ENCODE measurements around the gene ANKRD12.

Gene ANKRD12

GRCh38 chr18:9106800-9107584 is 29.6 kb upstream of the ANKRD12 start:
- no peak overlapping the region for H3K27ac ChIP-seq (ENCODE audit: low read depth, low read length)
- H3K27me3 ChIP-seq (ENCODE audit: low read length): no peaks in the 10 kb centered on the region
- H3K9me2 ChIP-seq (replicated peaks; ENCODE audit: insufficient read depth, low read length): no peaks in the 10 kb centered on the region
- H3K9me3 ChIP-seq (ENCODE audit: insufficient read depth, low read length): no peaks in the 10 kb centered on the region
- TF ChIP-seq CTCF (IDR thresholded peaks at IDR 0.05; ENCODE audit: insufficient read depth, low read length, poor library complexity, severe bottlenecking) (no peak), EZH2phosphoT487 (conservative IDR thresholded peaks at IDR 0.05; ENCODE audit: low read length) (no peak)
- no peak overlapping the region for H2AFZ ChIP-seq (ENCODE audit: low read depth, low read length, severe bottlenecking)
- peak overlapping the region; percentile 85 for H3K4me2 ChIP-seq (ENCODE audit: low read depth, low read length, poor library complexity, severe bottlenecking)
- no peak overlapping the region for H3K9ac ChIP-seq (ENCODE audit: low read length)
- peaks cover 22% of the 10 kb centered on the region for H4K20me1 ChIP-seq (ENCODE audit: low read depth, low read length)
- H3K4me3 ChIP-seq (ENCODE audit: insufficient read depth, low read length, poor library complexity, severe bottlenecking): no peak overlapping the region
- H3K79me2 ChIP-seq (ENCODE audit: insufficient read depth, low read length): peaks cover 94% of the 10 kb centered on the region
- no peaks in the 10 kb centered on the region for H3F3A ChIP-seq (ENCODE audit: insufficient read depth)
- H3K36me3 ChIP-seq (ENCODE audit: low read length): no peaks in the 10 kb centered on the region

- H2AFZ ChIP-seq (ENCODE audit: low read depth, low read length, severe bottlenecking): no peak overlapping the region
- no peaks in the 10 kb centered on the region for H3K27me3 ChIP-seq (ENCODE audit: low read length)
- no peaks in the 10 kb centered on the region for H3K9me3 ChIP-seq (ENCODE audit: insufficient read depth, low read length)
- peaks cover 18% of the 10 kb centered on the region for H4K20me1 ChIP-seq (ENCODE audit: low read depth, low read length)
- H3K9ac ChIP-seq (ENCODE audit: low read length): no peak overlapping the region
- H3K9me2 ChIP-seq (replicated peaks; ENCODE audit: insufficient read depth, low read length): no peaks in the 10 kb centered on the region
- no peak overlapping the region for H3K4me3 ChIP-seq (ENCODE audit: insufficient read depth, low read length, poor library complexity, severe bottlenecking)
- H3K36me3 ChIP-seq (ENCODE audit: low read length): no peaks in the 10 kb centered on the region
- H3K4me2 ChIP-seq (ENCODE audit: low read depth, low read length, poor library complexity, severe bottlenecking): peak overlapping the region; percentile 24
- H3F3A ChIP-seq (ENCODE audit: insufficient read depth): no peaks in the 10 kb centered on the region
- H3K27ac ChIP-seq (ENCODE audit: low read depth, low read length): no peak overlapping the region
- TF ChIP-seq EZH2phosphoT487 (conservative IDR thresholded peaks at IDR 0.05; ENCODE audit: low read length) (no peak), CTCF (IDR thresholded peaks at IDR 0.05; ENCODE audit: insufficient read depth, low read length, poor library complexity, severe bottlenecking) (no peak)
- peaks cover 100% of the 10 kb centered on the region for H3K79me2 ChIP-seq (ENCODE audit: insufficient read depth, low read length)
Measured at GRCh38 chr18:9108911-9109310, 27.7 kb upstream of the ANKRD12 start.

- H3K9me2 ChIP-seq (replicated peaks; ENCODE audit: insufficient read depth, low read length): no peaks in the 10 kb centered on the region
- peaks cover 1% of the 10 kb centered on the region; the same call in 1 of the 2 replicates for H3K36me3 ChIP-seq (ENCODE audit: low read length)
- H3K27ac ChIP-seq (ENCODE audit: low read depth, low read length): no peak overlapping the region
- no peaks in the 10 kb centered on the region for H3F3A ChIP-seq (ENCODE audit: insufficient read depth)
- peaks cover 14% of the 10 kb centered on the region for H4K20me1 ChIP-seq (ENCODE audit: low read depth, low read length)
- peaks cover 100% of the 10 kb centered on the region for H3K79me2 ChIP-seq (ENCODE audit: insufficient read depth, low read length)
- H3K4me2 ChIP-seq (ENCODE audit: low read depth, low read length, poor library complexity, severe bottlenecking): peak overlapping the region; percentile 24
- H3K4me3 ChIP-seq (ENCODE audit: insufficient read depth, low read length, poor library complexity, severe bottlenecking): no peak overlapping the region
- H2AFZ ChIP-seq (ENCODE audit: low read depth, low read length, severe bottlenecking): no peak overlapping the region
- no peak overlapping the region for H3K9ac ChIP-seq (ENCODE audit: low read length)
- H3K9me3 ChIP-seq (ENCODE audit: insufficient read depth, low read length): no peaks in the 10 kb centered on the region
- TF ChIP-seq EZH2phosphoT487 (conservative IDR thresholded peaks at IDR 0.05; ENCODE audit: low read length) (no peak), CTCF (IDR thresholded peaks at IDR 0.05; ENCODE audit: insufficient read depth, low read length, poor library complexity, severe bottlenecking) (no peak)
- no peaks in the 10 kb centered on the region for H3K27me3 ChIP-seq (ENCODE audit: low read length)
Measured at GRCh38 chr18:9109523-9109922, 27.1 kb upstream of the ANKRD12 start.
